GM19395 (cell line): ENCODE measurements around the gene PSMA8.
"Not testable (repeated sequence)": the region's sequence is repeated elsewhere in the genome, so short reads cannot be mapped to it uniquely, and the experiment has no call there.

ENCODE experiments used
- ATAC-seq: cut with Tn5 transposase; IDR thresholded peaks from one replicate; pipeline ENCODE4 v1.9.1; 2021; ENCODE audit warnings: mild to moderate bottlenecking, moderate library complexity; ENCODE audit not compliant: unreplicated experiment

PSMA8 gene

GRCh38 chr18:26228562-26229260 is 95.0 kb downstream of the PSMA8 start:
- no peak for ATAC-seq

DNA sequence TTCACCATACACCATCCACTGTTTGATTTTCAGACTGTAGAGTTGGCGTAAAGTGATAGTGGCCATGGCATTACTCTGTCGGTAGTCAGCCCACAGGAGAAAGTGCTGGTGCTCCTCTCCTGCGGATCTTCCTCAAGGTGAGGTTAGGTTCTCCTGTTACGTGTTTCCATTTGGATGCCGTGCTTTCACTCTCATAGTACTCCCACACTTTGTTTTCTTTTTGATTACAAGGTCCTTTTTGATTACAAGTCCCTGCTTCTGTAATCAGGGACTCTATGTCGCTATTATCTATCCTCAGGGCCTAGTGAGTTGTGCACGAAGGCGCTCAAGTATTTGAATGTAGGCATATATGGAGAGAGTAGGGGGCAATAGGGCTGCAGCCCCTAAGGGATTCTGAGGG is 96.8 kb downstream of the PSMA8 start:
- ATAC-seq, result no peak

GRCh38 chr18:26233208-26233607 is 99.5 kb downstream of the PSMA8 start:
- ATAC-seq, result no peak

GRCh38 chr18:26237363-26237762 is 103.7 kb downstream of the PSMA8 start:
- not testable (repeated sequence) for ATAC-seq

GRCh38 chr18:26238718-26239117 is 105.0 kb downstream of the PSMA8 start:
- not testable (repeated sequence) for ATAC-seq

- not testable (repeated sequence) for ATAC-seq
Measured at GRCh38 chr18:26242392-26242791, 108.7 kb downstream of the PSMA8 start.
